HG03342 (cell line): ENCODE results near the gene LRRTM2.
"Not testable (repeated sequence)": the region's sequence is repeated elsewhere in the genome, so short reads cannot be mapped to it uniquely, and the experiment has no call there.

Experiments
- ATAC-seq: cut with Tn5 transposase; IDR thresholded peaks from one replicate; pipeline ENCODE4 v1.9.1; 2021; ENCODE audit warnings: mild to moderate bottlenecking, moderate library complexity; ENCODE audit not compliant: unreplicated experiment

Gene LRRTM2, protein sequence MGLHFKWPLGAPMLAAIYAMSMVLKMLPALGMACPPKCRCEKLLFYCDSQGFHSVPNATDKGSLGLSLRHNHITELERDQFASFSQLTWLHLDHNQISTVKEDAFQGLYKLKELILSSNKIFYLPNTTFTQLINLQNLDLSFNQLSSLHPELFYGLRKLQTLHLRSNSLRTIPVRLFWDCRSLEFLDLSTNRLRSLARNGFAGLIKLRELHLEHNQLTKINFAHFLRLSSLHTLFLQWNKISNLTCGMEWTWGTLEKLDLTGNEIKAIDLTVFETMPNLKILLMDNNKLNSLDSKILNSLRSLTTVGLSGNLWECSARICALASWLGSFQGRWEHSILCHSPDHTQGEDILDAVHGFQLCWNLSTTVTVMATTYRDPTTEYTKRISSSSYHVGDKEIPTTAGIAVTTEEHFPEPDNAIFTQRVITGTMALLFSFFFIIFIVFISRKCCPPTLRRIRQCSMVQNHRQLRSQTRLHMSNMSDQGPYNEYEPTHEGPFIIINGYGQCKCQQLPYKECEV

DNA sequence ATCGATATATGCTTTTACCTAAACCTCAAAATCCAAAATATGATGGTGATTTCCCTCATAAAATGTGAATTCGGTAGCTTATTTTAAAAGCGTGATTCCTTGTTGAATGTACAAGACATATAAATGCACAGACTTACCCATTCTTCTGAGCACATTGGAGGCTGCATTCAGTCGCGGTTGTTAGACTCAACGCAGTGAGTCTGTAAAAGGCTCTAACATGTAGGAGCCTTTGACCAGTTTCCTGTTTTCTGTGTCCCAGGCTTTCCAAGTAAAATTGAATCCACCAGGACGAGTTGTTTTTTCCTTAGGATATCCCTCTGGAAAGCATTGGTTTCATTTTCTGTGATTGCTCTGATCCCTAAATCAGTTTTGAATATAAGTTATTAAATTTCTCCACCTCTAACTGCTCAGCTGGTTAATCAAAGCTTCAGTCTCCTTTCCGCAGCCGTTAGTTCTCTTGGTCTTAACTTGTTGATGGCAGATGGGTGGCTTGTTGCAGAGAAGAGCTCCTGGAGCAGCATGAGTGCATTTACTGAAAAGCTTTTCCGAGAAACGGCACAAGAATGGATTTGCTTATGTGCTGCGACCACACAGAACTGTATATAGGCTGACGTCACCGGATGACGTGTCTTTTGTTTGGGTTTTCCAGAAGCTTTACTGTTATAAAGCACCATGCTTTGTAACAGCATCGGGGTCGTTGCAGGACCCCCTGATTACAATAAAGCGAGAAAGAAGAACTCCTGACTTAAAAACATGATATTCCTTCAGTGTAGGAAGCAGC lies at the start of gene LRRTM2:
LRRTM2 (minus strand) TSS at position 565 of the 781 bp plus-strand sequence; CDS start at position 141, 424 bp downstream.
- ATAC-seq = no peak

GRCh38 chr5:138922494-138922893 lies 47.4 kb upstream of the LRRTM2 start:
- ATAC-seq = no peak

GRCh38 chr5:138921362-138921761 lies 46.2 kb upstream of the LRRTM2 start:
- not testable (repeated sequence) for ATAC-seq

DNA sequence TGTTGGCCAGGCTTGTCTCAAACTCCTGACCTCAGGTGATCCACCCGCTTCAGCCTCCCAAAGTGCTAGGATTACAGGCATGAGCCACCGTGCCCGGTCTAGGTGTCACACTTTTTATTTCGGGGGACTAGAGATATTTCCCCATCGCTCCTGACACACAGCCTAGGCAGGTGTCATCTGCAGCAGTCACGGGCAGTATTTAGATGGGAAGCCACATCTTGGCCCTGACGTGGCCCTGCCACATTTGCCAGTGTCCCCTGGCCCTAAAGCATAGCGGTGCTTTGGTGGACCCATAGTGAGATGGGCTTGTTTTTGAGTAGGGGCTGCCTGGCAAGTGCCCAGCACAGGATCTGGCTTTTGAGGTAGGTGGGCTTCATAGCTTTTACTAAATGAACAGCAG lies 45.0 kb upstream of the LRRTM2 start:
- ATAC-seq = no peak

- ATAC-seq = no peak
Observed at GRCh38 chr5:138918686-138919085, 43.6 kb upstream of the LRRTM2 start.

GRCh38 chr5:138914338-138914737 lies 39.2 kb upstream of the LRRTM2 start:
- ATAC-seq = no peak

DNA sequence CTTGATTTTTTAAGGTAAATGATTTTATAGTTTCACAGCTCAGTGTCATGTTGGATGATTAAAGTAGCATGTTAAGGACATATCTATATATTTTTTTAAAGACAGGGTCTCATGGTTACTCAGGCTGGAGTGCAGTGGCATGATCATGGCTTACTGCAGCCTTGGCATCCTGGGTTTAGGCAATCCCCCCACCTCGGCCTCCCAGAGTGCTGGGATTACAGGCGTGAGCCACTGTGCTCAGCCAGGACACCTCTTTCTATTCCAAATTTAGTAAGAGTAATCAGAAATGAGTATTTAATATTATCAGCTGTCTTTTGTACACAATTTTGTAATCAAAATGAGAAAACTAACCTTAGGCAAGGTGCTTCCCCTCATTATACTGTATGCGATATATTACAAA lies 38.6 kb upstream of the LRRTM2 start:
- ATAC-seq = no peak

DNA sequence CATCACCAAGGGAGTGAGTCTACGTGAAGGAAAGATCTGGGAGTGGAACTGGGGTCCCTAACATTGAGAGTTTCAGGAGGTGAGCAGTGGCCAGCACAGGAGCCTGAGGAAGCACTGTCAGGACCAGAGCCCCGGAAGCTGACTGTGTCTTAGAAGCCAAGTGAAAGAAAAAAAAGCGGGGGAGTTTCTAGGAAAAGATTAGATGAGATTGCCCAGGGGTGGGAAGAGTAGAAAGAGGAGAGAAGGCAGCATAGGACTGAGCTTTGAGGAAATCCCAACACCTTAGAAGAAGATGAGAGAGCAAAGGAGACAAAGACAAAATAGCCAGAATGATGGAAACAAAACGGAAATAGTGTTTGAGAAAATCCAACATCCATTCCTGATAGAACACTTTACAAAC lies 37.0 kb upstream of the LRRTM2 start:
- no peak for ATAC-seq

DNA sequence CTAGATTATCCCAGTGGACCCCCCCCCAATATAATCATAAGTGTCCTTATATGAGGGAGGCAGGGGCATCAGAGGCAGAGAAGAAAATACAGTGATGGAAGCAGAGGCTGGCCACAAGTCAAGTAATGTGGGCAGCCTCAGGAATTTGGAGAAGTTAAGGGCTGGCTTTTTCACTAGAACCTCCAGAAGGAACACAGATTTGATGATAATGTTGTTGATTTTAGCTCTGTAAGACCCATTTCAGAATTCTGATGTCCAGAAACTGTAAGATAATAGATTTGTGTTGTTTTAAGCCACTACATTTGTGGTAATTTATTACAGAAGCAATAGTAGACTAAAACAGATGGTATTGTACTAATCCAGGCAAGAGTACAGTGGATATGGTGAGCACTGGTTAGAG lies 36.3 kb upstream of the LRRTM2 start:
- no peak for ATAC-seq

GRCh38 chr5:138910546-138911185 lies 35.5 kb upstream of the LRRTM2 start:
- no peak for ATAC-seq

DNA sequence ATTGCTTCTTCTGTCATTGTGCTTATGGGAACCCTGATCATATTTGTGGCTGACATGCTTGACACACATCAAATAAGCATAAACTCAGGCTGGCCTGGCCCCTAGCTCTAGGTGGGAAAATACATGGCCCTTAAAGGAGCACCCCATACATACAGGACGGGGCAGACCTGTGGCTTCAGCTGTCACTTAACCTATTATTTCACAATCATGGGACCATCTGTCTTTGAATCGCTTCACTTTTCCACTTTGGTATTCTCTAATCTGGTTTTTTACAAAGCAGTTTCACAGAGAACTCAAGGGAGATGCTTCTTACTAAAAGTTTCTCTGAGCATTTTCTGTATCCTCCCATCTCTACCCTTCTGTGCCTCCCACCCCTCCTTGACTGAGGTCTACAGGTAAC lies 34.6 kb upstream of the LRRTM2 start:
- ATAC-seq = no peak

DNA sequence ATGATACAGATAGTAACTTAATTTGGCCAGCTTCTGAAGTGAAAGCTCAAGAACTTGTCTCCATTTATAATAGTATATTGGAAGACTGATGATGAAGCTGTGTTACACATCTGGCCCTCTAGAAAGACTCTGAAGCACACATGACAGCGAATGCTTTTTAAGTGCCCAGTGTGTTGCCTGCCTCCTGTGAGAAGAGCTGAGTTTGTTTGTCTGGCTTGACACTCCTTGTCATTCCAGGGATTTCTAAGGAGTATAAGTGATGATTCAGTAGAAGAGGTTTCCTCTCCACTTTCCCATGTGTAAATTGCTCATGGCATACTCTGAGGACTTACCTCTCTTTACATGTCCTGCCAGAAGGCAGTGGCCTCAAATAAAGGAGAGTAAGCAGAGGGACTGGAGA lies 30.4 kb upstream of the LRRTM2 start:
- ATAC-seq = no peak

GRCh38 chr5:138903130-138903775 lies 28.1 kb upstream of the LRRTM2 start:
- no peak for ATAC-seq

- ATAC-seq = no peak
Observed at GRCh38 chr5:138901716-138902115, 26.6 kb upstream of the LRRTM2 start.

GRCh38 chr5:138900281-138900965 lies 25.3 kb upstream of the LRRTM2 start:
- ATAC-seq = no peak

- ATAC-seq = no peak
Observed at GRCh38 chr5:138898742-138899141, 23.6 kb upstream of the LRRTM2 start.

DNA sequence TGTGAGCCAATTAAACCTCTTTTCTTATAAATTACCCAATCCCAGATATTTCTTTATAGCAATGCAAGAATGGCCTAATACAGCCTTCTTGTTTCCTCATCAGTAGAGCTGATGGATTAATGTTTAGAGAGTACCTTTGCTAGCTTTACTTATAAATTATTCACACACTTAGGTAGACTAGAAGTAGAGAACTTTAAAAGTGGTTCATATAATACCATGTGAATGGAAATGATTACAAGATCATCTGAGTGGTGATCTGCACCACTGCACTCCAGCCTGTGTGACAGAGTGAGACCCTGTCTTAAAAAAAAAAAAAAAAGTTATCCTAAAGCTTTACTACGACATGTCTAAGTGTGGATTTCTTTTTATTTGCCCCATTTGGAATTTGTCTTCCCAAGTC lies 23.2 kb upstream of the LRRTM2 start:
- ATAC-seq = no peak

DNA sequence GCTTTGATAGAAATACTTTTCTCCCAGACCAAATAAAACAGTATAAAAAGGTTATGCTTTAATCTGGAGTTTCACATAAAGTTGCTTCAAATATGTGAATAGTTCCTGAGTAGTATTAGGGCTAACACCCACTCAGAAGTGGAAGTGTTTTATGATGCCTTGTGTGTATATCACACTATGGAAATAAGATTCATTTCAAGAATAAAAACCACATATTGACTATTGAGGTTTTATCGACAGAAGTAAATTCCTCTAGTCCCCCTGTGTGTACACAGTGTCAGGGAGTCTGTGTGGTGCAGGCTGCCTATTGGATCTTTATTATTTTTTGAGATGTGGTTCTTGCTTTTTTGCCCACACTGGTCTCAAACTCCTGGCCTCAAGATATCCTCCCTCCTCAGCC lies 20.8 kb upstream of the LRRTM2 start:
- no peak for ATAC-seq

DNA sequence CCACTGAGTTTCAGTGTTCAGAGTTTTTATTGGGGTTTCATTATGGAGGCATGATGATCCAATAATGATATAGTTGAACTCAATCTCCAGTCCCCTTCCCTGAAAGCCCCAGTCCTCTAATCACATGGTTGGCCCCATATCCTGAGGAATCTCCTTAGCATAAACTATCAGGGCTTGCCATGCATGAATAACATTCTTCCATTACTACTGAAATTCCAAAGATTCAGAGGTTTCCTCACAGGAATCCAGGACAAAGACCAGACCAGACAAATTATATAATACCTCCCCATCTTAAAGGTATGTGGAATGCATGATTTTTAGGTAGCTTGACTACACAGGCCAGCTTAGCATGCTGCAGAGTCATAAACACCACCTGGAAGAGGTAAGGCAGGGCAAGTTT lies 15.5 kb upstream of the LRRTM2 start:
- no peak for ATAC-seq

- no peak for ATAC-seq
Observed at GRCh38 chr5:138889994-138890393, 14.9 kb upstream of the LRRTM2 start.
